Rectal smooth muscle tissue (tissue), 1 donor: ENCODE measurements around the gene PYGL.
"Not testable (repeated sequence)": the region's sequence is repeated elsewhere in the genome, so short reads cannot be mapped to it uniquely, and the experiment has no call there.

Experiments
- H3K27ac ChIP-seq: one replicate; pipeline ENCODE4 v1.7.0; 2013; ENCODE audit warnings: low read depth, low read length, inconsistent platforms
- H3K27me3 ChIP-seq: one replicate; pipeline ENCODE4 v1.7.0; 2013; ENCODE audit warnings: low read length; ENCODE audit not compliant: control insufficient read depth, insufficient read depth
- H3K36me3 ChIP-seq: one replicate; pipeline ENCODE4 v1.7.0; 2013; ENCODE audit warnings: low read length; ENCODE audit not compliant: control insufficient read depth, insufficient read depth
- H3K4me1 ChIP-seq: one replicate; pipeline ENCODE4 v1.7.0; 2013; ENCODE audit warnings: low read length; ENCODE audit not compliant: control insufficient read depth, insufficient read depth
- H3K4me3 ChIP-seq: one replicate; pipeline ENCODE4 v1.7.0; 2013; ENCODE audit warnings: low read length
- H3K9ac ChIP-seq: one replicate; pipeline ENCODE4 v1.7.0; 2013; ENCODE audit warnings: low read length

The PYGL gene

GRCh38 chr14:50910495-50911420 lies 33.5 kb downstream of the PYGL start:
- Histone ChIP-seq H3K27ac (no peak overlapping the region), H3K4me3 (no peak overlapping the region), H3K36me3 (peaks cover 9% of the 10 kb centered on the region), H3K4me1 (no peaks in the 10 kb centered on the region), H3K27me3 (no peaks in the 10 kb centered on the region), H3K9ac (no peak overlapping the region)

GRCh38 chr14:50906326-50907065 lies 37.8 kb downstream of the PYGL start:
- Histone ChIP-seq H3K4me1 (no peaks in the 10 kb centered on the region), H3K27me3 (no peaks in the 10 kb centered on the region), H3K4me3 (no peak overlapping the region), H3K36me3 (peaks cover 3% of the 10 kb centered on the region), H3K27ac (no peak overlapping the region), H3K9ac (no peak overlapping the region)

GRCh38 chr14:50904719-50905118 lies 39.6 kb downstream of the PYGL start:
- no peaks in the 10 kb centered on the region for H3K4me1 ChIP-seq
- H3K27ac ChIP-seq: no peak overlapping the region
- peaks cover 3% of the 10 kb centered on the region for H3K36me3 ChIP-seq
- H3K9ac ChIP-seq: no peak overlapping the region
- no peak overlapping the region for H3K4me3 ChIP-seq
- H3K27me3 ChIP-seq: no peaks in the 10 kb centered on the region

GRCh38 chr14:50901361-50901760 lies 42.9 kb downstream of the PYGL start:
- Histone ChIP-seq H3K27me3 (no peaks in the 10 kb centered on the region), H3K9ac (no peak overlapping the region), H3K4me1 (no peaks in the 10 kb centered on the region), H3K4me3 (no peak overlapping the region), H3K27ac (no peak overlapping the region), H3K36me3 (peaks cover 3% of the 10 kb centered on the region)

GRCh38 chr14:50897658-50898175 lies 46.6 kb downstream of the PYGL start:
- H3K27me3 ChIP-seq: no peaks in the 10 kb centered on the region
- no peaks in the 10 kb centered on the region for H3K36me3 ChIP-seq
- H3K27ac ChIP-seq: no peak overlapping the region
- no peaks in the 10 kb centered on the region for H3K4me1 ChIP-seq
- H3K4me3 ChIP-seq: no peak overlapping the region
- no peak overlapping the region for H3K9ac ChIP-seq

- not testable (repeated sequence) for H3K4me1 ChIP-seq, H3K4me3 ChIP-seq, H3K9ac ChIP-seq, H3K36me3 ChIP-seq, H3K27me3 ChIP-seq, H3K27ac ChIP-seq
These were observed 47.3 kb downstream of the PYGL start for GRCh38 chr14:50897005-50897404.

- not testable (repeated sequence) for H3K9ac ChIP-seq, H3K4me1 ChIP-seq, H3K4me3 ChIP-seq, H3K27me3 ChIP-seq, H3K27ac ChIP-seq, H3K36me3 ChIP-seq
These were observed 47.9 kb downstream of the PYGL start for GRCh38 chr14:50896421-50896820.

GRCh38 chr14:50892255-50892654 lies 52.0 kb downstream of the PYGL start:
- Histone ChIP-seq H3K4me3 (no peak overlapping the region), H3K27ac (no peak overlapping the region), H3K9ac (no peak overlapping the region), H3K4me1 (no peaks in the 10 kb centered on the region), H3K27me3 (no peaks in the 10 kb centered on the region), H3K36me3 (no peaks in the 10 kb centered on the region)

GRCh38 chr14:50887476-50887875 lies 56.8 kb downstream of the PYGL start:
- H3K36me3 ChIP-seq: no peaks in the 10 kb centered on the region
- H3K9ac ChIP-seq: no peak overlapping the region
- no peak overlapping the region for H3K4me3 ChIP-seq
- no peak overlapping the region for H3K27ac ChIP-seq
- H3K27me3 ChIP-seq: no peaks in the 10 kb centered on the region
- H3K4me1 ChIP-seq: no peaks in the 10 kb centered on the region

- Histone ChIP-seq H3K36me3 (no peaks in the 10 kb centered on the region), H3K27me3 (no peaks in the 10 kb centered on the region), H3K27ac (no peak overlapping the region), H3K4me1 (no peaks in the 10 kb centered on the region), H3K9ac (no peak overlapping the region), H3K4me3 (no peak overlapping the region)
These were observed 60.5 kb downstream of the PYGL start for GRCh38 chr14:50883827-50884197.

GRCh38 chr14:50882932-50883826 lies 61.1 kb downstream of the PYGL start:
- Histone ChIP-seq H3K36me3 (no peaks in the 10 kb centered on the region), H3K4me3 (no peak overlapping the region), H3K9ac (no peak overlapping the region), H3K4me1 (no peaks in the 10 kb centered on the region), H3K27me3 (no peaks in the 10 kb centered on the region), H3K27ac (no peak overlapping the region)
